Measurements from ENCODE around the gene CRP.

The CRP gene

DNA sequence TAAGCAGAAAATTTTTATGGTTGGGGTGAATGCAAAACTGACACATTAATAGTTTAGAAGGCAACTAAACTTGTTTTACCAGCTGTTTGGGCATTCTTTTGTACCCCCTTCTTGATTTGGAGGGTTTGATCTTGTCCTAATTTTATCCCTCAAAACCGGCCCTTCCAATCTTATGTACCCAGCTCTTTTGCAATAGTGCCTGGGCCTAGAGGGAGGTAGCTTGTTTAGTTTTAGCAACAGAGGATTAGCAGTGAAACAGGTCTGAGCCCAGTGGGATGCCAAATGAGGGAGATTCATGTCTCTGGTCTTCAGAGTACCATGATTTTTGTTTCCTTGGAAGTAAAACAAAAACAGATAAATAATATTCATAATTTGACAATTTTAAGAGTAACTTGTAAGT lies 45.1 kb downstream of the CRP start:
- Histone ChIP-seq H3K36me3 (ENCODE audit: insufficient read depth, low read length) (no peaks in the 10 kb centered on the region), H3K4me1 (ENCODE audit: insufficient read depth, low read length) (no peaks in the 10 kb centered on the region), H3K9me3 (ENCODE audit: control insufficient read depth, insufficient read depth, low read length) (no peaks in the 10 kb centered on the region), H3K9ac (ENCODE audit: low read depth, low read length) (no peak overlapping the region)

DNA sequence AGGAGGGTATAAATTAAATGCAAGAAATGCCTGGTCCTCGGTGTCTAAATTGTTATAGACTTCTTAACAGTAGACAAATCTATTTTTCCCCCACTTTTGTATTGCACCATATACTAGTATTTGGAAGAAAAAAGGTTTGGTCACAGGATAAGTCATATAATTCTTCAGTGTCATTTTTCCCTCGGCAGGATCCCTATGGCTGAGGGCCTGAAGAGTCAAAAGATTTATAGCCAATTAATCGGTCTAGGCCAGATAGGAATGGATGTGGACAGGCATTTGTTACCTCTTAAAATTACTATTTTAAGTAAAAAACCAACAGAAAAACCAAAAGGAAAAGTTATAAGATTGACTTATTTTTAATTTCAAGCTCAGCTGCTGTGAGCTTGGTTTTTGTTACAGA lies 45.6 kb downstream of the CRP start:
- no peaks in the 10 kb centered on the region for H3K4me1 ChIP-seq (ENCODE audit: insufficient read depth, low read length)
- no peak overlapping the region for H3K9ac ChIP-seq (ENCODE audit: low read depth, low read length)
- no peaks in the 10 kb centered on the region for H3K36me3 ChIP-seq (ENCODE audit: insufficient read depth, low read length)
- no peaks in the 10 kb centered on the region for H3K9me3 ChIP-seq (ENCODE audit: control insufficient read depth, insufficient read depth, low read length)

DNA sequence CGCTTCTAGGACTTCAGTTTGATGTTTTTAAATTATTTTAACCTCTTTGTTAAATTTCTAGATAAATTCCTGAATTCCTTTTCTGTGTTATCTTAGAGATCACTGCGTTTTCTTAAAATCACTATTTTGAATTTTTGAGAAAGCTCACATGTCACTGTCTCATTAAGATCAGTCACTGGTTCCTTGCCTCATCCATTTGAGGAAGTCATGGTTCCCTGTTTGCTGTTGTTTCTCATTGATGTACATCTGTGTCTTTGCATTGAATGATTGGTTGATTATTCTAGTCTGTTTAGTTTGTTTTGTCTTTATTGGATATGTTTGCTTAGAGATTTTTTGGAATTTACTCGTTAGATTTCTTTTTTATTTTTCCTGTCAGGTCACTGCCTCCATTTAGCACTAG lies 50.1 kb downstream of the CRP start:
- no peaks in the 10 kb centered on the region for H3K4me1 ChIP-seq (ENCODE audit: insufficient read depth, low read length)
- no peaks in the 10 kb centered on the region for H3K36me3 ChIP-seq (ENCODE audit: insufficient read depth, low read length)
- no peaks in the 10 kb centered on the region for H3K9me3 ChIP-seq (ENCODE audit: control insufficient read depth, insufficient read depth, low read length)
- no peak overlapping the region for H3K9ac ChIP-seq (ENCODE audit: low read depth, low read length)

DNA sequence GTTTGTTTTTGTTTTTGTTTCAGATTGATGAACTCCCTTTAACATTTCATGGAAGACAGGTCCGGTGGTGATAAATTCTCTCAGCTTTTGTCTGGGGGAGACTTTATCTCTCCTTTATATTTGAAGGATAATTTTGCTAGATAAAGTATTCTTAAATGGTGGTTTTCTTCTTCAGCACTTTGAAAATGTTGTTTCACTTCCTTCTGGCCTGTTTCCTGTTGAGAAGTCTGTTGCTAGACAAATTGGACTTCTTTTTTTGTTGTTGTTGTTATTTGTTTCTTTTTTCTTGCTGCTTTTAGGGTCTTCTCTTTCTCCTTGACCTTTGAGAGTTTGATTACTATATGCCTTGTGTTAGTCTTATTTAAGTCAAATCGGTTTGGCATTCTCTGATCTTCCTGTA lies 50.8 kb downstream of the CRP start:
- Histone ChIP-seq H3K9ac (ENCODE audit: low read depth, low read length) (no peak overlapping the region), H3K9me3 (ENCODE audit: control insufficient read depth, insufficient read depth, low read length) (no peaks in the 10 kb centered on the region), H3K4me1 (ENCODE audit: insufficient read depth, low read length) (no peaks in the 10 kb centered on the region), H3K36me3 (ENCODE audit: insufficient read depth, low read length) (no peaks in the 10 kb centered on the region)

All from ES-I3 (cell line).